Retinal pigment epithelial cell (primary cell): ENCODE data around the gene SH2D1B.
"Not testable (repeated sequence)": the region's sequence is repeated elsewhere in the genome, so short reads cannot be mapped to it uniquely, and the experiment has no call there.

Source experiments
- DNase-seq: peaks from one replicate; pipeline ENCODE4 v3.0.0-alpha.2; 2010; ENCODE audit warnings: low read depth
- H3K4me3 ChIP-seq: 2 replicates; pipeline ENCODE4 v1.5.1; 2011; ENCODE audit warnings: mild to moderate bottlenecking, low read length, control low read depth, moderate library complexity
- CTCF ChIP-seq: conservative IDR thresholded peaks from 2 replicates; pipeline ENCODE4 v1.5.1; 2011; ENCODE audit warnings: low read depth, low read length, control low read depth, inconsistent platforms

Gene SH2D1B

GRCh38 chr1:162353078-162353477 lies 58.9 kb downstream of the SH2D1B start:
- H3K4me3 ChIP-seq: no peak overlapping the region
- DNase-seq: no peak
- TF ChIP-seq CTCF: no peak

- H3K4me3 ChIP-seq, DNase-seq: not testable (repeated sequence)
Observed at GRCh38 chr1:162351874-162352273, 60.1 kb downstream of the SH2D1B start.

GRCh38 chr1:162351246-162351842 lies 60.6 kb downstream of the SH2D1B start:
- no peak for DNase-seq
- TF ChIP-seq CTCF: no peak
- no peak overlapping the region for H3K4me3 ChIP-seq

GRCh38 chr1:162349635-162350330 lies 62.2 kb downstream of the SH2D1B start:
- TF ChIP-seq CTCF: no peak
- no peak for DNase-seq
- H3K4me3 ChIP-seq: no peak overlapping the region

- TF ChIP-seq CTCF: no peak
- H3K4me3 ChIP-seq: no peak overlapping the region
- DNase-seq: no peak
Observed at GRCh38 chr1:162347281-162347680, 64.7 kb downstream of the SH2D1B start.
